ENCODE results near the gene AKR1B15. TPM values are rescaled to one million over a fixed set of nuclear protein-coding genes. Genes with fewer than 3 reads are reported as not detected.

Gene AKR1B15
- not detected for total RNA-seq
- polyA plus RNA-seq = not detected

- DNase-seq = no peak
- no peaks in the 10 kb centered on the region for H3K36me3 Mint-ChIP-seq
- no peaks in the 10 kb centered on the region for H3K9me3 Mint-ChIP-seq
- no peaks in the 10 kb centered on the region for H3K9me3 ChIP-seq (ENCODE audit: low read length)
- no peak within 1 kb of the TSS for H3K27ac ChIP-seq (ENCODE audit: low read depth, low read length)
- peaks cover 23 to 28% of the 10 kb centered on the region in 2 donors for H3K27me3 Mint-ChIP-seq
- ChIA-PET POLR2A (no interaction called here), CTCF (interaction anchor here (1.4 to 5.4 kb wide), 4 partner anchors 8 to 116 kb away, joined by 3 to 72 read pairs (median 10); no protein-coding TSS in a partner anchor)
- H3K27me3 ChIP-seq (ENCODE audit: insufficient read depth, low read length, poor library complexity, severe bottlenecking) = no peaks in the 10 kb centered on the region
- no peaks in the 10 kb centered on the region for H3K4me1 ChIP-seq (ENCODE audit: insufficient read depth, low read length)
- no peak within 1 kb of the TSS for H3K27ac Mint-ChIP-seq
- H3K4me1 Mint-ChIP-seq = peaks cover 0 to 3% (median 0%) of the 10 kb centered on the region in 3 donors
- H3K4me3 Mint-ChIP-seq = no peak within 1 kb of the TSS
- no peak within 1 kb of the TSS for H3K4me3 ChIP-seq (ENCODE audit: low read length)
- H3K36me3 ChIP-seq (ENCODE audit: insufficient read depth, low read length) = no peaks in the 10 kb centered on the region
Measured at GRCh38 chr7:134548877-134549276, at the start of gene AKR1B15. Gene AKR1B15 (plus strand): TSS chr7:134549110. CDS start chr7:134564620, 15,510 bp downstream.

- CTCF ChIA-PET = interaction anchor here (1.4 kb wide), 1 partner anchor 67 kb away, joined by 3 read pairs; no protein-coding TSS in a partner anchor
Measured at GRCh38 chr7:134500406-134500805, 48.5 kb upstream of the AKR1B15 start.

GRCh38 chr7:134500982-134501381 is 47.9 kb upstream of the AKR1B15 start:
- POLR2A ChIA-PET = no interaction called here
- DNase-seq = no peak
- no peaks in the 10 kb centered on the region for H3K36me3 ChIP-seq (ENCODE audit: insufficient read depth, low read length)
- H3K4me1 ChIP-seq (ENCODE audit: insufficient read depth, low read length) = no peaks in the 10 kb centered on the region
- H3K27me3 ChIP-seq (ENCODE audit: insufficient read depth, low read length, poor library complexity, severe bottlenecking) = no peaks in the 10 kb centered on the region
- Mint-ChIP-seq H3K27ac (no peak overlapping the region), H3K4me1 (no peaks in the 10 kb centered on the region), H3K36me3 (no peaks in the 10 kb centered on the region), H3K4me3 (no peak overlapping the region), H3K9me3 (no peaks in the 10 kb centered on the region), H3K27me3 (peaks cover 9 to 15% of the 10 kb centered on the region in 2 donors)
- CTCF ChIA-PET = interaction anchor here (1.4 kb wide), 1 partner anchor 68 kb away, joined by 3 read pairs; no protein-coding TSS in a partner anchor
- H3K27ac ChIP-seq (ENCODE audit: low read depth, low read length) = no peak overlapping the region
- H3K4me3 ChIP-seq (ENCODE audit: low read length) = no peak overlapping the region
- H3K9me3 ChIP-seq (ENCODE audit: low read length) = no peaks in the 10 kb centered on the region

More at GRCh38 chr7:134500406-134500805, 48.5 kb upstream of the AKR1B15 start:
- no peaks in the 10 kb centered on the region for H3K36me3 Mint-ChIP-seq
- H3K4me3 Mint-ChIP-seq = no peak overlapping the region
- H3K27ac ChIP-seq (ENCODE audit: low read depth, low read length) = no peak overlapping the region
- H3K4me1 ChIP-seq (ENCODE audit: insufficient read depth, low read length) = no peaks in the 10 kb centered on the region
- POLR2A ChIA-PET = no interaction called here
- no peak overlapping the region for H3K4me3 ChIP-seq (ENCODE audit: low read length)
- H3K36me3 ChIP-seq (ENCODE audit: insufficient read depth, low read length) = no peaks in the 10 kb centered on the region
- no peaks in the 10 kb centered on the region for H3K4me1 Mint-ChIP-seq
- no peaks in the 10 kb centered on the region for H3K27me3 ChIP-seq (ENCODE audit: insufficient read depth, low read length, poor library complexity, severe bottlenecking)
- H3K27me3 Mint-ChIP-seq = peaks cover 9 to 12% of the 10 kb centered on the region in 2 donors
- H3K9me3 ChIP-seq (ENCODE audit: low read length) = no peaks in the 10 kb centered on the region
- DNase-seq = no peak
- no peak overlapping the region for H3K27ac Mint-ChIP-seq
- H3K9me3 Mint-ChIP-seq = no peaks in the 10 kb centered on the region

GRCh38 chr7:134502463-134503371 is 46.2 kb upstream of the AKR1B15 start:
- Histone ChIP-seq H3K4me1 (ENCODE audit: insufficient read depth, low read length) (no peaks in the 10 kb centered on the region), H3K27ac (ENCODE audit: low read depth, low read length) (no peak overlapping the region), H3K9me3 (ENCODE audit: low read length) (no peaks in the 10 kb centered on the region), H3K4me3 (ENCODE audit: low read length) (no peak overlapping the region), H3K27me3 (ENCODE audit: insufficient read depth, low read length, poor library complexity, severe bottlenecking) (no peaks in the 10 kb centered on the region), H3K36me3 (ENCODE audit: insufficient read depth, low read length) (no peaks in the 10 kb centered on the region)
- Mint-ChIP-seq H3K4me3 (no peak overlapping the region), H3K9me3 (no peaks in the 10 kb centered on the region), H3K27me3 (peaks cover 10 to 15% of the 10 kb centered on the region in 2 donors), H3K36me3 (no peaks in the 10 kb centered on the region), H3K27ac (no peak overlapping the region), H3K4me1 (no peaks in the 10 kb centered on the region)
- DNase-seq = no peak
- ChIA-PET POLR2A (no interaction called here), CTCF (no interaction called here)

- ChIA-PET CTCF (no interaction called here), POLR2A (no interaction called here)
- peaks cover 10% of the 10 kb centered on the region in 2 donors for H3K27me3 Mint-ChIP-seq
- H3K4me3 Mint-ChIP-seq = no peak overlapping the region
- Histone ChIP-seq H3K4me1 (ENCODE audit: insufficient read depth, low read length) (no peaks in the 10 kb centered on the region), H3K9me3 (ENCODE audit: low read length) (no peaks in the 10 kb centered on the region), H3K4me3 (ENCODE audit: low read length) (no peak overlapping the region), H3K27me3 (ENCODE audit: insufficient read depth, low read length, poor library complexity, severe bottlenecking) (no peaks in the 10 kb centered on the region), H3K36me3 (ENCODE audit: insufficient read depth, low read length) (no peaks in the 10 kb centered on the region), H3K27ac (ENCODE audit: low read depth, low read length) (no peak overlapping the region)
- H3K27ac Mint-ChIP-seq = no peak overlapping the region
- H3K36me3 Mint-ChIP-seq = no peaks in the 10 kb centered on the region
- H3K9me3 Mint-ChIP-seq = no peaks in the 10 kb centered on the region
- no peaks in the 10 kb centered on the region for H3K4me1 Mint-ChIP-seq
- DNase-seq = no peak
Measured at GRCh38 chr7:134504660-134505164, 44.2 kb upstream of the AKR1B15 start.

- H3K9me3 ChIP-seq (ENCODE audit: low read length) = no peaks in the 10 kb centered on the region
- no peak overlapping the region for H3K27ac ChIP-seq (ENCODE audit: low read depth, low read length)
- Mint-ChIP-seq H3K27me3 (peaks cover 6 to 8% of the 10 kb centered on the region in 2 donors), H3K4me1 (no peaks in the 10 kb centered on the region), H3K27ac (peak overlapping the region in 1 of 8 donors; percentile 22), H3K9me3 (no peaks in the 10 kb centered on the region), H3K4me3 (no peak overlapping the region), H3K36me3 (no peaks in the 10 kb centered on the region)
- no peaks in the 10 kb centered on the region for H3K4me1 ChIP-seq (ENCODE audit: insufficient read depth, low read length)
- POLR2A ChIA-PET = no interaction called here
- no peaks in the 10 kb centered on the region for H3K27me3 ChIP-seq (ENCODE audit: insufficient read depth, low read length, poor library complexity, severe bottlenecking)
- H3K4me3 ChIP-seq (ENCODE audit: low read length) = no peak overlapping the region
- H3K36me3 ChIP-seq (ENCODE audit: insufficient read depth, low read length) = no peaks in the 10 kb centered on the region
- CTCF ChIA-PET = interaction anchor here (2.1 kb wide), 1 partner anchor 73 kb away, joined by 6 read pairs; no protein-coding TSS in a partner anchor
- no peak for DNase-seq
Measured at GRCh38 chr7:134505856-134506255, 43.1 kb upstream of the AKR1B15 start.

GRCh38 chr7:134509010-134509409 is 39.9 kb upstream of the AKR1B15 start:
- H3K36me3 ChIP-seq (ENCODE audit: insufficient read depth, low read length) = no peaks in the 10 kb centered on the region
- DNase-seq = no peak
- no peaks in the 10 kb centered on the region for H3K9me3 Mint-ChIP-seq
- no peaks in the 10 kb centered on the region for H3K4me1 ChIP-seq (ENCODE audit: insufficient read depth, low read length)
- no peak overlapping the region for H3K4me3 ChIP-seq (ENCODE audit: low read length)
- no peaks in the 10 kb centered on the region for H3K4me1 Mint-ChIP-seq
- H3K36me3 Mint-ChIP-seq = no peaks in the 10 kb centered on the region
- ChIA-PET POLR2A (no interaction called here), CTCF (interaction anchor here (1.3 to 1.5 kb wide), 2 partner anchors 11 to 77 kb away, joined by 4 to 5 read pairs; no protein-coding TSS in a partner anchor)
- no peak overlapping the region for H3K27ac Mint-ChIP-seq
- H3K27me3 ChIP-seq (ENCODE audit: insufficient read depth, low read length, poor library complexity, severe bottlenecking) = no peaks in the 10 kb centered on the region
- no peak overlapping the region for H3K27ac ChIP-seq (ENCODE audit: low read depth, low read length)
- H3K27me3 Mint-ChIP-seq = peaks cover 3 to 7% of the 10 kb centered on the region in 2 donors
- H3K4me3 Mint-ChIP-seq = no peak overlapping the region
- no peaks in the 10 kb centered on the region for H3K9me3 ChIP-seq (ENCODE audit: low read length)

- no peaks in the 10 kb centered on the region for H3K9me3 Mint-ChIP-seq
- POLR2A ChIA-PET = interaction anchor here (0.8 kb wide), 1 partner anchor 78 kb away, joined by 3 read pairs; no protein-coding TSS in a partner anchor
- peaks cover 1 to 5% (median 4%) of the 10 kb centered on the region in 3 donors for H3K4me1 Mint-ChIP-seq
- H3K36me3 Mint-ChIP-seq = no peaks in the 10 kb centered on the region
- CTCF ChIA-PET = interaction anchor here (5.0 kb wide), 1 partner anchor 78 kb away, joined by 42 read pairs; no protein-coding TSS in a partner anchor
- peaks cover 5 to 16% of the 10 kb centered on the region in 2 donors for H3K27me3 Mint-ChIP-seq
- Histone ChIP-seq H3K4me1 (ENCODE audit: insufficient read depth, low read length) (no peaks in the 10 kb centered on the region), H3K9me3 (ENCODE audit: low read length) (no peaks in the 10 kb centered on the region), H3K36me3 (ENCODE audit: insufficient read depth, low read length) (no peaks in the 10 kb centered on the region), H3K27ac (ENCODE audit: low read depth, low read length) (no peak overlapping the region), H3K4me3 (ENCODE audit: low read length) (no peak overlapping the region), H3K27me3 (ENCODE audit: insufficient read depth, low read length, poor library complexity, severe bottlenecking) (no peaks in the 10 kb centered on the region)
- no peak for DNase-seq
- peak overlapping the region in 1 of 8 donors; percentile 48 for H3K27ac Mint-ChIP-seq
- H3K4me3 Mint-ChIP-seq = no peak overlapping the region
Measured at GRCh38 chr7:134510646-134511045, 38.3 kb upstream of the AKR1B15 start.

All from CD8-positive, alpha-beta memory T cell (primary cell).